Fibroblast of mammary gland (primary cell): ENCODE results near the gene ZNF397.

ENCODE experiments used
- DNase-seq: peaks from one replicate; pipeline ENCODE4 v3.0.0-alpha.2; 2010; ENCODE audit warnings: low read depth
- H3K4me3 ChIP-seq: 2 replicates; pipeline ENCODE4 v1.5.1; 2011; ENCODE audit warnings: low read depth, mild to moderate bottlenecking, low read length, moderate library complexity; ENCODE audit not compliant: control insufficient read depth
- CTCF ChIP-seq: conservative IDR thresholded peaks from 2 replicates; pipeline ENCODE4 v1.5.1; 2011; ENCODE audit warnings: low read depth, low read length, inconsistent platforms; ENCODE audit not compliant: control insufficient read depth, insufficient read depth

The ZNF397 gene

GRCh38 chr18:35227254-35227653 is 13.6 kb upstream of the ZNF397 start:
- TF ChIP-seq CTCF: no peak
- DNase-seq: peak; percentile 32
- H3K4me3 ChIP-seq: no peak overlapping the region

GRCh38 chr18:35231052-35231451 is 9.8 kb upstream of the ZNF397 start:
- no peak overlapping the region for H3K4me3 ChIP-seq

GRCh38 chr18:35236571-35237363 is 4.1 kb upstream of the ZNF397 start:
- no peak for TF ChIP-seq CTCF
- no peak overlapping the region for H3K4me3 ChIP-seq
- DNase-seq: peak; percentile 21

More at GRCh38 chr18:35231052-35231451, 9.8 kb upstream of the ZNF397 start:
- DNase-seq: peak; percentile 70
- TF ChIP-seq CTCF: peak; percentile 97

DNA sequence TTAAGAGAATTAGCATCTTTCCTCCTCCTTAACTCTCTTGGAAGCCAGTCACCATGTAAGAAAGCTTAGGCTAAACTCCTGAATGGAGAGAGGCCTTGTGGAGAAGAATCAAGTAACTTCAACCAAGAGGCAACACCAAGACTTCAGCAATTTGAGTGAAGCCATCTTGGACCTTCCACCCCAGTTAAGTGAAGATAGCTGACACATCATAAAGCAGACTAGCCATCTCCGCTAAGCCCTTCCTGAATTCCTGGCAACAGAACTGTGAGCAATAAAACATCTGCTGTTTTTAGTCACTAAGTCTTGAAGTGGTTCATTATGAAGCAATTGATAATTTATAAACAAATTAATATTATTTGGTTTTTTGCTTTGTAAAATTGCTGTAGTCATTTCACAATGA is 1.5 kb upstream of the ZNF397 start:
- peak; percentile 19 for DNase-seq
- no peak overlapping the region for H3K4me3 ChIP-seq
- TF ChIP-seq CTCF: no peak

DNA sequence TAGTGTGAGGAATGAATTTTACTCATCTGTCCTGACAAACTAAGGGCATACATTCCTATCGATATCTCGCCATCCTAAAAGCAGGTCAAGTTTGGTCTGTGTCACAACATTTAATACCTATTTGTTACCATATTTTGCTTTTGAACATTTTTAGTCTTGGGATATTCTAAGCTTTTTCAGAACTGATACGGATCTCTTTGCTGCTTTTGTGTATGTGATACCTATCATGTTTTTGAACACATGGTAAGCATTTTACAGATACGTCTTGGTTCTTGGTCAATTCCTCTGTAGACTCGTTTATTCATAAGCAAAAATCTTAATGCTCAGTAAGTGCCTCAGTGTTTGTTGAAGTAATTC is 592 bp downstream of the ZNF397 start:
- DNase-seq: no peak
- H3K4me3 ChIP-seq: peak overlapping the region; percentile 73
- no peak for TF ChIP-seq CTCF

DNA sequence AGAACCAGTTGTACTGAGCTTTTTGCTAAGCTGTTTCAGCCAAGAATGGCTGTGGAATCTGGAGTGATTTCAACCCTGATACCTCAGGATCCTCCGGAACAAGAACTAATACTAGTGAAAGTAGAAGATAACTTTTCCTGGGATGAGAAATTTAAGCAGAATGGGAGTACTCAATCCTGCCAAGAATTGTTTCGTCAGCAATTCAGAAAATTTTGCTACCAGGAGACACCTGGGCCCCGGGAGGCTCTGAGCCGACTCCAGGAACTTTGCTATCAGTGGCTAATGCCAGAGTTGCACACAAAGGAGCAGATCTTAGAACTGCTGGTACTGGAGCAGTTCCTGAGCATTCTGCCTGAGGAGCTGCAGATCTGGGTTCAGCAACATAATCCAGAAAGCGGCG is 1.6 kb downstream of the ZNF397 start:
- TF ChIP-seq CTCF: no peak
- no peak overlapping the region for H3K4me3 ChIP-seq
- no peak for DNase-seq

GRCh38 chr18:35244671-35245070 is 3.8 kb downstream of the ZNF397 start:
- DNase-seq: no peak
- no peak overlapping the region for H3K4me3 ChIP-seq
- no peak for TF ChIP-seq CTCF
